ENCODE results near the gene CFAP46. TPM values are rescaled to one million over a fixed set of nuclear protein-coding genes. Genes with fewer than 3 reads are reported as not detected.

CFAP46 gene
- total RNA-seq, 2 experiments from 2014 or later = 0.34 TPM; not detected in 1

GRCh38 chr10:132988988-132989387 is 46.6 kb upstream of the CFAP46 start:
- Mint-ChIP-seq H3K4me3 (no peak overlapping the region), H3K36me3 (ENCODE audit: low read depth) (no peaks in the 10 kb centered on the region), H3K9me3 (no peaks in the 10 kb centered on the region), H3K4me1 (ENCODE audit: low read depth) (no peaks in the 10 kb centered on the region), H3K27me3 (peaks cover 1% of the 10 kb centered on the region), H3K27ac (no peak overlapping the region)
- no peak for ATAC-seq
- intact Hi-C loops (cut with micrococcal nuclease) = no loop called here
- TF ChIP-seq CTCF (IDR thresholded peaks at IDR 0.05) = no peak
- ChIA-PET POLR2A (no interaction called here), CTCF (no interaction called here)
- no peak for DNase-seq

GRCh38 chr10:132987671-132988571 is 45.6 kb upstream of the CFAP46 start:
- Mint-ChIP-seq H3K27me3 (peaks cover 1% of the 10 kb centered on the region), H3K4me3 (no peak overlapping the region), H3K27ac (no peak overlapping the region), H3K4me1 (ENCODE audit: low read depth) (no peaks in the 10 kb centered on the region), H3K36me3 (ENCODE audit: low read depth) (no peaks in the 10 kb centered on the region), H3K9me3 (no peaks in the 10 kb centered on the region)
- no peak for DNase-seq
- ChIA-PET CTCF (no interaction called here), POLR2A (no interaction called here)
- intact Hi-C loops (cut with micrococcal nuclease) = no loop called here
- TF ChIP-seq CTCF (IDR thresholded peaks at IDR 0.05) = no peak
- ATAC-seq = no peak

- no peak overlapping the region for H3K4me3 Mint-ChIP-seq
- ChIA-PET POLR2A (no interaction called here), CTCF (no interaction called here)
- intact Hi-C loops (cut with micrococcal nuclease) = no loop called here
- no peak for DNase-seq
- TF ChIP-seq CTCF (IDR thresholded peaks at IDR 0.05) = no peak
- H3K36me3 Mint-ChIP-seq (ENCODE audit: low read depth) = no peaks in the 10 kb centered on the region
- no peaks in the 10 kb centered on the region for H3K4me1 Mint-ChIP-seq (ENCODE audit: low read depth)
- H3K27ac Mint-ChIP-seq = no peak overlapping the region
- no peaks in the 10 kb centered on the region for H3K9me3 Mint-ChIP-seq
- H3K27me3 Mint-ChIP-seq = peaks cover 1% of the 10 kb centered on the region
- no peak for ATAC-seq
Observed at GRCh38 chr10:132986978-132987377, 44.6 kb upstream of the CFAP46 start.

GRCh38 chr10:132986576-132986975 is 44.2 kb upstream of the CFAP46 start:
- Mint-ChIP-seq H3K4me1 (ENCODE audit: low read depth) (no peaks in the 10 kb centered on the region), H3K27ac (no peak overlapping the region), H3K9me3 (no peaks in the 10 kb centered on the region), H3K27me3 (peaks cover 1% of the 10 kb centered on the region), H3K36me3 (ENCODE audit: low read depth) (no peaks in the 10 kb centered on the region), H3K4me3 (no peak overlapping the region)
- POLR2A ChIA-PET = no interaction called here
- intact Hi-C loops (cut with micrococcal nuclease) = no loop called here
- TF ChIP-seq CTCF (IDR thresholded peaks at IDR 0.05) = no peak
- DNase-seq = no peak
- ATAC-seq = no peak
- CTCF ChIA-PET = no interaction called here

GRCh38 chr10:132986076-132986475 is 43.7 kb upstream of the CFAP46 start:
- POLR2A ChIA-PET = no interaction called here
- H3K27me3 Mint-ChIP-seq = peaks cover 1% of the 10 kb centered on the region
- H3K4me3 Mint-ChIP-seq = no peak overlapping the region
- no peak for TF ChIP-seq CTCF (IDR thresholded peaks at IDR 0.05)
- DNase-seq (no peak), ATAC-seq (no peak)
- H3K27ac Mint-ChIP-seq = no peak overlapping the region
- CTCF ChIA-PET = no interaction called here
- no peaks in the 10 kb centered on the region for H3K9me3 Mint-ChIP-seq
- H3K36me3 Mint-ChIP-seq (ENCODE audit: low read depth) = no peaks in the 10 kb centered on the region
- H3K4me1 Mint-ChIP-seq (ENCODE audit: low read depth) = no peaks in the 10 kb centered on the region
- intact Hi-C loops (cut with micrococcal nuclease) = no loop called here

All from activated CD8-positive, alpha-beta T cell treated with anti-CD3 and anti-CD28 coated beads for 36 hours (primary cell).